Stimulated activated CD4-positive, alpha-beta T cell treated with anti-CD3 and anti-CD28 coated beads, Interleukin-4, amount 100 ng/mL, for 24 hours (primary cell): ENCODE measurements around the gene OR1A2.
"Not testable (repeated sequence)": the region's sequence is repeated elsewhere in the genome, so short reads cannot be mapped to it uniquely, and the experiment has no call there.

Source experiments
- DNase-seq: peaks from one replicate; pipeline ENCODE4 v3.0.0-alpha.2; 2020

Gene OR1A2

GRCh38 chr17:3197219-3197618 is at the start of gene OR1A2:
Gene OR1A2 (plus strand): TSS chr17:3197519. CDS start chr17:3197519, 0 bp downstream.
- DNase-seq, result no peak

GRCh38 chr17:3157218-3157617 is 40.1 kb upstream of the OR1A2 start:
- DNase-seq, result no peak

GRCh38 chr17:3167574-3167973 is 29.7 kb upstream of the OR1A2 start:
- no peak for DNase-seq

- no peak for DNase-seq
Observed at GRCh38 chr17:3189961-3190360, 7.4 kb upstream of the OR1A2 start.

- DNase-seq, result no peak
Observed at GRCh38 chr17:3207367-3207766, 10.0 kb downstream of the OR1A2 start, which contains the start of gene OR1A1. Gene OR1A1 (plus strand): TSS chr17:3207667. CDS start chr17:3215621, 7,954 bp downstream.

GRCh38 chr17:3208484-3208883 is 11.2 kb downstream of the OR1A2 start:
- no peak for DNase-seq

GRCh38 chr17:3213001-3213400 is 15.7 kb downstream of the OR1A2 start:
- no peak for DNase-seq

- DNase-seq, result no peak
Observed at GRCh38 chr17:3213587-3213986, 16.3 kb downstream of the OR1A2 start.

- not testable (repeated sequence) for DNase-seq
Observed at GRCh38 chr17:3219978-3220377, 22.7 kb downstream of the OR1A2 start.

GRCh38 chr17:3221850-3222249 is 24.5 kb downstream of the OR1A2 start:
- DNase-seq, result no peak

- DNase-seq, result no peak
Observed at GRCh38 chr17:3222505-3222904, 25.2 kb downstream of the OR1A2 start.

GRCh38 chr17:3224721-3225352 is 27.5 kb downstream of the OR1A2 start:
- not testable (repeated sequence) for DNase-seq

- DNase-seq, result not testable (repeated sequence)
Observed at GRCh38 chr17:3232300-3232699, 35.0 kb downstream of the OR1A2 start.

GRCh38 chr17:3238685-3239084 is 41.4 kb downstream of the OR1A2 start:
- not testable (repeated sequence) for DNase-seq

GRCh38 chr17:3241044-3241443 is 43.7 kb downstream of the OR1A2 start:
- not testable (repeated sequence) for DNase-seq

GRCh38 chr17:3244841-3245240 is 47.5 kb downstream of the OR1A2 start:
- not testable (repeated sequence) for DNase-seq
